Activated naive CD8-positive, alpha-beta T cell (primary cell): ENCODE results near the gene MYO1A.

Experiments
- H3K27ac Mint-ChIP-seq: one replicate; pipeline ENCODE4 v1.8.0; 2021; ENCODE audit warnings: mixed read lengths
- H3K27me3 Mint-ChIP-seq: one replicate; pipeline ENCODE4 v1.8.0; 2021; ENCODE audit warnings: mixed read lengths
- H3K36me3 Mint-ChIP-seq: one replicate; pipeline ENCODE4 v1.8.0; 2021; ENCODE audit warnings: mixed read lengths
- H3K4me1 Mint-ChIP-seq: one replicate; pipeline ENCODE4 v1.8.0; 2021; ENCODE audit warnings: low read depth, mixed read lengths
- H3K4me3 Mint-ChIP-seq: one replicate; pipeline ENCODE4 v1.8.0; 2021; ENCODE audit warnings: mild to moderate bottlenecking, mixed read lengths
- H3K9me3 Mint-ChIP-seq: one replicate; pipeline ENCODE4 v1.8.0; 2021; ENCODE audit warnings: low read depth, mixed read lengths

Gene MYO1A

GRCh38 chr12:57003395-57003794 is 46.5 kb downstream of the MYO1A start:
- Mint-ChIP-seq H3K27me3 (no peaks in the 10 kb centered on the region), H3K36me3 (peaks cover 13% of the 10 kb centered on the region), H3K4me1 (peaks cover 75% of the 10 kb centered on the region), H3K9me3 (no peaks in the 10 kb centered on the region), H3K4me3 (no peak overlapping the region), H3K27ac (no peak overlapping the region)

DNA sequence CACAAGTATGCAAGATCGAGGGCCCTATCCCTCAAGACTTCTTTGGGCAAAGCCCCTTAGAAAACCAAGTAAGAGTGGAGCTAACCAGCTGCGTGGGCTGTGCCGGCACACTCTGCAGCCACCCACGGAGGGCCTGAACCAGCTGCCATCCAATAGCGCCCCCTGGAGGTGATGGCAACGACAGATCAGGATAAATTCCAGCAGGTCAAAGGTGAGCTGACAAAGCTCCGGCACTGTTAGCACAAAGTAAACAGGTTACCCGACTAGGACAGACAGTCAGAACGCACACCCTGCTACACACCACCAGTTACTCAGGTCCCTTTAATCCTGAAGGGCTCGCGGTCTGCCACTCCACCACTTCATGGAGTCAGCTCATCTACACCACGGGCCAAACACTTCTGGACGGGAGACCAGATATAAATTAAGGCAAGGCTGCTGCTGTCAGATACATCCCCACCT is 48.5 kb downstream of the MYO1A start:
- no peak overlapping the region for H3K27ac Mint-ChIP-seq
- H3K4me3 Mint-ChIP-seq: no peak overlapping the region
- H3K4me1 Mint-ChIP-seq: peaks cover 61% of the 10 kb centered on the region
- H3K9me3 Mint-ChIP-seq: no peaks in the 10 kb centered on the region
- no peaks in the 10 kb centered on the region for H3K27me3 Mint-ChIP-seq
- peaks cover 13% of the 10 kb centered on the region for H3K36me3 Mint-ChIP-seq

GRCh38 chr12:57000393-57000792 is 49.5 kb downstream of the MYO1A start:
- no peak overlapping the region for H3K27ac Mint-ChIP-seq
- H3K4me1 Mint-ChIP-seq: peaks cover 57% of the 10 kb centered on the region
- H3K4me3 Mint-ChIP-seq: no peak overlapping the region
- no peaks in the 10 kb centered on the region for H3K9me3 Mint-ChIP-seq
- H3K36me3 Mint-ChIP-seq: peaks cover 17% of the 10 kb centered on the region
- no peaks in the 10 kb centered on the region for H3K27me3 Mint-ChIP-seq

- H3K9me3 Mint-ChIP-seq: no peaks in the 10 kb centered on the region
- H3K36me3 Mint-ChIP-seq: peaks cover 17% of the 10 kb centered on the region
- no peaks in the 10 kb centered on the region for H3K27me3 Mint-ChIP-seq
- peaks cover 50% of the 10 kb centered on the region for H3K4me1 Mint-ChIP-seq
- H3K4me3 Mint-ChIP-seq: peak overlapping the region; percentile 7
- H3K27ac Mint-ChIP-seq: peak overlapping the region; percentile 87
These were observed 50.5 kb downstream of the MYO1A start for GRCh38 chr12:56999456-56999855.

GRCh38 chr12:56998981-56999380 is 50.9 kb downstream of the MYO1A start:
- Mint-ChIP-seq H3K9me3 (no peaks in the 10 kb centered on the region), H3K27me3 (no peaks in the 10 kb centered on the region), H3K4me1 (peaks cover 45% of the 10 kb centered on the region), H3K4me3 (peak overlapping the region; percentile 25), H3K36me3 (peaks cover 13% of the 10 kb centered on the region), H3K27ac (peak overlapping the region; percentile 87)

- Mint-ChIP-seq H3K9me3 (no peaks in the 10 kb centered on the region), H3K27me3 (no peaks in the 10 kb centered on the region), H3K36me3 (peaks cover 10% of the 10 kb centered on the region), H3K27ac (peak overlapping the region; percentile 87), H3K4me3 (peak overlapping the region; percentile 25), H3K4me1 (peaks cover 43% of the 10 kb centered on the region)
These were observed 51.6 kb downstream of the MYO1A start for GRCh38 chr12:56998316-56998715.

- H3K27me3 Mint-ChIP-seq: no peaks in the 10 kb centered on the region
- peaks cover 39% of the 10 kb centered on the region for H3K4me1 Mint-ChIP-seq
- H3K9me3 Mint-ChIP-seq: no peaks in the 10 kb centered on the region
- peaks cover 7% of the 10 kb centered on the region for H3K36me3 Mint-ChIP-seq
- no peak overlapping the region for H3K4me3 Mint-ChIP-seq
- no peak overlapping the region for H3K27ac Mint-ChIP-seq
These were observed 53.0 kb downstream of the MYO1A start for GRCh38 chr12:56996793-56997545.

DNA sequence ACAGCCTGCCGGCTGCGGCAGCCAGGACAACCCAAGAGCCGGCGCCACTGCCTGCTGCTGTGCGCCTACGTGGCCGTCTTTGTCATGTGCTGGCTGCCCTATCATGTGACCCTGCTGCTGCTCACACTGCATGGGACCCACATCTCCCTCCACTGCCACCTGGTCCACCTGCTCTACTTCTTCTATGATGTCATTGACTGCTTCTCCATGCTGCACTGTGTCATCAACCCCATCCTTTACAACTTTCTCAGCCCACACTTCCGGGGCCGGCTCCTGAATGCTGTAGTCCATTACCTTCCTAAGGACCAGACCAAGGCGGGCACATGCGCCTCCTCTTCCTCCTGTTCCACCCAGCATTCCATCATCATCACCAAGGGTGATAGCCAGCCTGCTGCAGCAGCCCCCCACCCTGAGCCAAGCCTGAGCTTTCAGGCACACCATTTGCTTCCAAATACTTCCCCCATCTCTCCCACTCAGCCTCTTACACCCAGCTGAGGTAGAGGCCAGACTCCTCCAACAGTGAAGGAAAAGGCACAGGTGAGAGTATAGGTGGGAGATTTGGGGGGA is 53.9 kb downstream of the MYO1A start:
- Mint-ChIP-seq H3K27me3 (no peaks in the 10 kb centered on the region), H3K27ac (no peak overlapping the region), H3K4me1 (peaks cover 37% of the 10 kb centered on the region), H3K9me3 (no peaks in the 10 kb centered on the region), H3K4me3 (no peak overlapping the region), H3K36me3 (peaks cover 7% of the 10 kb centered on the region)

DNA sequence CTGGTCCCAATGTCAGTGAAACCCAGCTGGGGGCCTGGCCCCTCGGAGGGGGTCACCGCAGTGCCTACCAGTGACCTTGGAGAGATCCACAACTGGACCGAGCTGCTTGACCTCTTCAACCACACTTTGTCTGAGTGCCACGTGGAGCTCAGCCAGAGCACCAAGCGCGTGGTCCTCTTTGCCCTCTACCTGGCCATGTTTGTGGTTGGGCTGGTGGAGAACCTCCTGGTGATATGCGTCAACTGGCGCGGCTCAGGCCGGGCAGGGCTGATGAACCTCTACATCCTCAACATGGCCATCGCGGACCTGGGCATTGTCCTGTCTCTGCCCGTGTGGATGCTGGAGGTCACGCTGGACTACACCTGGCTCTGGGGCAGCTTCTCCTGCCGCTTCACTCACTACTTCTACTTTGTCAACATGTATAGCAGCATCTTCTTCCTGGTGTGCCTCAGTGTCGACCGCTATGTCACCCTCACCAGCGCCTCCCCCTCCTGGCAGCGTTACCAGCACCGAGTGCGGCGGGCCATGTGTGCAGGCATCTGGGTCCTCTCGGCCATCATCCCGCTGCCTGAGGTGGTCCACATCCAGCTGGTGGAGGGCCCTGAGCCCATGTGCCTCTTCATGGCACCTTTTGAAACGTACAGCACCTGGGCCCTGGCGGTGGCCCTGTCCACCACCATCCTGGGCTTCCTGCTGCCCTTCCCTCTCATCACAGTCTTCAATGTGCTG is 54.6 kb downstream of the MYO1A start:
- no peak overlapping the region for H3K27ac Mint-ChIP-seq
- no peaks in the 10 kb centered on the region for H3K27me3 Mint-ChIP-seq
- peaks cover 7% of the 10 kb centered on the region for H3K36me3 Mint-ChIP-seq
- peaks cover 30% of the 10 kb centered on the region for H3K4me1 Mint-ChIP-seq
- no peaks in the 10 kb centered on the region for H3K9me3 Mint-ChIP-seq
- H3K4me3 Mint-ChIP-seq: no peak overlapping the region

DNA sequence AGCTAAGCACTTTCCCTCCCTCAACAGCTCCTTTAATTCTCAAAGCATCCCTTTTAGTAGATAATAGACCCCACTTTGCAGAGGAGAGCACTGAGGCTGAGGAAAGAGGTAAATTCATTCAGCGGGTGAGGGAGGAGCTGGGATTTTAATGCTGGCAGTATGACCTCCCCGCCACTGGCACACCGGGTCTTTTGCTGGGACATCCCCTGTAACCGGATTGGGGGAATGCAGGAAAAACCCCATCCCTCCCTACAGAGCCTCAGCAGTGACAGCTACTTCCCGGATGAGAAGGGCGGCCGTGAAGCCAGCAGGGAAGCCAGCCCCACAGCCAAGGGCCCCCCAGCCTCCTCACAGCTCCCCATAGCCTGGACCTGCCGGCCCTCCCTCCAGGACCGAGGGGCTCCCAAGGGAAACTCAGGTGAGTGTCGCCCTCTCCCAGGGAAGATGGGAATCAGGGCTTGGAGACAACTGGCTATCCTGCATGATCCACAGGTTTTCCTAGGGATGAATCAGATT is 55.6 kb downstream of the MYO1A start:
- H3K4me3 Mint-ChIP-seq: no peak overlapping the region
- H3K9me3 Mint-ChIP-seq: no peaks in the 10 kb centered on the region
- H3K27ac Mint-ChIP-seq: no peak overlapping the region
- peaks cover 19% of the 10 kb centered on the region for H3K4me1 Mint-ChIP-seq
- H3K27me3 Mint-ChIP-seq: no peaks in the 10 kb centered on the region
- H3K36me3 Mint-ChIP-seq: peaks cover 7% of the 10 kb centered on the region

GRCh38 chr12:56993346-56993745 is 56.6 kb downstream of the MYO1A start:
- Mint-ChIP-seq H3K27ac (no peak overlapping the region), H3K27me3 (no peaks in the 10 kb centered on the region), H3K4me1 (peaks cover 10% of the 10 kb centered on the region), H3K4me3 (no peak overlapping the region), H3K9me3 (no peaks in the 10 kb centered on the region), H3K36me3 (peaks cover 4% of the 10 kb centered on the region)

DNA sequence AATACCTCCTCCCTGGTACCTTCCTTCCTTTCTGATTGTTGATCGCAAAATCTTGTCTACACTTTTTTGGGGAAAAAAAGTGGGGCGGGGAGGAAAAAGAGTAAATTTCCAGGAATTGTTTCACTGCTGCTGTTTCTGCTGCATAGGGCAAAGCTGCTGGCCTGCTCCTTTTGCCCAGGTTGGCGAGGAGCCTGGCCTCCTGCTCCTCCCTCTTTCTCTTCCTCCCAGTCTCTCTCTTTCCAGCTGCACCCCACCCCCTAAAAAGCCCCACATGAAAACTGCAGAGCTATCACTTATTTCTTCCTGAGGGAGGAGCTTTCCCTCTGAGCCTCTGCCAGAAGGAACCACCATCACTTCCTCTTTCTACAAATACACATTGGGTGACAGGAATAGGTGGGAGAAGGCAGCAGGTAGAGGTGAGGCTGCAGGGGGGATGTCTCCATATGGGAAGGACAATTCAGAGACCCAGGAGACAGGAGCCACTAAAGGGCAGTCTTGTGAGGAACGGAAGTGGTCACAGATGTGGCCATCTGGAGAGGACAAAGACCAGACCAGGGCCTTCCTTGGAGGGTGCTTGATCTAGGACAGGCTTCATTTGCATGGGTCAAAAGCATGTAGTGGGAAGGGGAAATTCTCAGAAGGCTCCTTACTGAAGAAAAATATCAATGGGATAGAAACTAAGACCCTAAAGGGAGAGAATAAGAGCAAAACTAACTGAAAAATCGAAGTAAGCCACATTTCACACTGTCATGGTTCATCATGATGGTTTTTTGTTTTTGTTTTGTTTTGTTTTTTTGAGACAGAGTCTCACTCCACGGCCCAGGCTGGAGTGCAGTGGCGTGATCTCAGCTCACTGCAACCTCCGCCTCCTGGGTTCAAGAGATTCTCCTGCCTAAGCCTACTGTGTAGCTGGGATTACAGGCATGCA is 58.3 kb downstream of the MYO1A start:
- no peak overlapping the region for H3K27ac Mint-ChIP-seq
- no peaks in the 10 kb centered on the region for H3K9me3 Mint-ChIP-seq

DNA sequence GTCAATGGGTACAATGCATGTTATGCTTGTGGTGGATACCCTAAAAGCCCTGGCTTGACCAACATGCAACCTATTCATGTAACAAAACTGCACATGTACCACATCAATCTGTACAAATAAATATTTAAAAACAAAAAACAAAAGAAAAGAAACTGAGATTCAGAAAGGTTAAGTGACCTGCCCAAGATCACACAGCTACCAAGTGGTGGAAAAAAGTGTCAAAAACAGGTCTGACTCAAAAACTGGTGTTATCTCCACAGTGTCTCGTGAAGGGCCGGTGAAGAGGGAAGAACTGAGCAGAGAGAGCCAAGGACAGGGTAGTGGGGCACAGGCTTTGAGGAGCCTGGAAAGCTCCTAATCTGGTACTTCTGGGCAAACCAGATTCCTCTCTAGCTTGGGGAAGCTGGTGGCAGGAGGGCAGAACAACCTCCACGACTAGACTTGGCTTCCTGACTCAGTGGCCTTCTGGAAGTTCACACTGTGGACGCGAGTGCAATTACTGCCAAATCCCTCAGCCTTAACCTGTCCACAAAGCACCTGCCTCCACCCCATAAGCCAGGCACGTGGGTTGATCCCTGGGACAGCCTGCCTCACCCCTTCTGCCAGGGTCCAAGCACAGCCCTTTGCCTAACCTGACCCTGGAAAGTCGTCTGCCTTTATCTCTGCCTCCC is 59.1 kb downstream of the MYO1A start:
- Mint-ChIP-seq H3K4me3 (no peak overlapping the region), H3K4me1 (peaks cover 9% of the 10 kb centered on the region), H3K9me3 (no peaks in the 10 kb centered on the region), H3K27me3 (peaks cover 2% of the 10 kb centered on the region), H3K36me3 (peaks cover under 1% of the 10 kb centered on the region), H3K27ac (no peak overlapping the region)

More for the DNA sequence above, 58.3 kb downstream of the MYO1A start:
- Mint-ChIP-seq H3K27me3 (peaks cover 2% of the 10 kb centered on the region), H3K4me3 (no peak overlapping the region), H3K36me3 (peaks cover 4% of the 10 kb centered on the region), H3K4me1 (peaks cover 9% of the 10 kb centered on the region)
